GM18511 (cell line): Measurements from ENCODE around the gene HLA-DOB.
"Not testable (repeated sequence)": the region's sequence is repeated elsewhere in the genome, so short reads cannot be mapped to it uniquely, and the experiment has no call there.

Source experiments
- ATAC-seq: cut with Tn5 transposase; IDR thresholded peaks from one replicate; pipeline ENCODE4 v1.9.1; 2021; ENCODE audit warnings: mild to moderate bottlenecking, moderate library complexity; ENCODE audit not compliant: unreplicated experiment

Gene HLA-DOB

GRCh38 chr6:32815996-32816395 is 806 bp downstream of the HLA-DOB start:
- ATAC-seq: peak; percentile 66

- ATAC-seq: no peak
These were observed 1.7 kb downstream of the HLA-DOB start for GRCh38 chr6:32815115-32815514.

GRCh38 chr6:32814145-32814544 is 2.7 kb downstream of the HLA-DOB start:
- ATAC-seq: no peak

GRCh38 chr6:32809171-32809570 is 7.6 kb downstream of the HLA-DOB start:
- no peak for ATAC-seq

GRCh38 chr6:32807020-32807580 is 9.7 kb downstream of the HLA-DOB start:
- no peak for ATAC-seq

- not testable (repeated sequence) for ATAC-seq
These were observed 11.4 kb downstream of the HLA-DOB start for GRCh38 chr6:32805404-32805803.

- ATAC-seq: no peak
These were observed 13.4 kb downstream of the HLA-DOB start for GRCh38 chr6:32803416-32803815.

GRCh38 chr6:32799740-32800139 is 17.1 kb downstream of the HLA-DOB start:
- no peak for ATAC-seq

- no peak for ATAC-seq
These were observed 17.6 kb downstream of the HLA-DOB start for GRCh38 chr6:32799168-32799567.

GRCh38 chr6:32796848-32797776 is 19.7 kb downstream of the HLA-DOB start:
- no peak for ATAC-seq

- ATAC-seq: no peak
These were observed 22.3 kb downstream of the HLA-DOB start for GRCh38 chr6:32794510-32794909.

GRCh38 chr6:32792901-32793435 is 23.8 kb downstream of the HLA-DOB start:
- ATAC-seq: no peak

GRCh38 chr6:32790306-32790705 is 26.5 kb downstream of the HLA-DOB start:
- ATAC-seq: no peak

- ATAC-seq: no peak
These were observed 30.8 kb downstream of the HLA-DOB start for GRCh38 chr6:32785781-32786533.

GRCh38 chr6:32782923-32783322 is 33.9 kb downstream of the HLA-DOB start:
- ATAC-seq: not testable (repeated sequence)

- no peak for ATAC-seq
These were observed 37.8 kb downstream of the HLA-DOB start for GRCh38 chr6:32779036-32779435.

- no peak for ATAC-seq
These were observed 41.7 kb downstream of the HLA-DOB start for GRCh38 chr6:32775071-32775470.

- no peak for ATAC-seq
These were observed 42.4 kb downstream of the HLA-DOB start for GRCh38 chr6:32774426-32774825.

GRCh38 chr6:32772656-32773055 is 44.1 kb downstream of the HLA-DOB start:
- ATAC-seq: no peak

GRCh38 chr6:32764048-32764447 is 52.8 kb downstream of the HLA-DOB start:
- ATAC-seq: no peak

GRCh38 chr6:32763421-32763820 is 53.4 kb downstream of the HLA-DOB start, which contains the start of gene HLA-DQB2:
Gene HLA-DQB2, minus strand, starts transcription at chr6:32763532. Its CDS starts 62 bp downstream, at chr6:32763470.
- no peak for ATAC-seq
